ENCODE measurements around the gene PCDHGA11. TPM values are rescaled to one million over a fixed set of nuclear protein-coding genes. Genes with fewer than 3 reads are reported as not detected.
A peak's percentile ranks its signal among the peaks of the same experiment; 100 is the strongest.

PCDHGA11 gene
- total RNA-seq, 1 experiment from 2014 or later: 0.39 TPM

GRCh38 chr5:141382469-141383294, 38.2 kb upstream of the PCDHGA11 start, which contains the start of gene PCDHGA7:
Gene PCDHGA7 (plus strand): TSS chr5:141382742. CDS start chr5:141382900, 158 bp downstream.
- no peaks in the 10 kb centered on the region for H3K36me3 ChIP-seq (ENCODE audit: control insufficient read depth, insufficient read depth, low read length)
- POLR2A ChIA-PET: no interaction called here
- H3K9me3 ChIP-seq (ENCODE audit: control insufficient read depth, insufficient read depth, low read depth, low read length): no peaks in the 10 kb centered on the region
- in situ Hi-C loops (cut with HindIII; ENCODE audit: low pct_unique_long_range_greater_than_20kb, low sequenced_read_pairs): no loop called here
- intact Hi-C loops (cut with micrococcal nuclease; ENCODE audit: unreplicated experiment): no loop called here
- no peak within 1 kb of the TSS for H3K27ac ChIP-seq (ENCODE audit: low read length)
- peak within 1 kb of the TSS in 1 of 2 experiments; percentile 18; a peak in 1 of 4 replicates for H3K4me3 ChIP-seq (ENCODE audit: low read depth in 2 of 2, low read length in 2 of 2)
- DNase-seq (ENCODE audit: low read depth, low spot score) (no peak), ATAC-seq (no peak)
- no peak for TF ChIP-seq SIN3A (IDR thresholded peaks at IDR 0.05; ENCODE audit: borderline replicate concordance, insufficient read depth, low read depth, low read length)
- TF ChIP-seq CTCF (IDR thresholded peaks at IDR 0.05): no peak
- no peak for TF ChIP-seq TCF7L2 (IDR thresholded peaks at IDR 0.05; ENCODE audit: low read depth, low read length)
- TF ChIP-seq POLR2AphosphoS5 (IDR thresholded peaks at IDR 0.05; ENCODE audit: low read depth, low read length): no peak
- TF ChIP-seq REST (IDR thresholded peaks at IDR 0.05; ENCODE audit: insufficient read depth in 1 of 2, low read depth in 2 of 2, low read length in 1 of 2): no peak
- 0 out of 2 replicates have a peak, but pooled peaks cover 2% of the 10 kb centered on the region for H3K27me3 ChIP-seq (ENCODE audit: control insufficient read depth, insufficient read depth, low read length)
- CTCF ChIA-PET: no interaction called here
- no peaks in the 10 kb centered on the region for H3K4me1 ChIP-seq (ENCODE audit: control insufficient read depth, insufficient read depth, low read length)
- BruUV-seq (replicated peaks): no TSS peak

GRCh38 chr5:141383345-141383744, 37.5 kb upstream of the PCDHGA11 start:
- no peak overlapping the region; a peak in 1 of 4 replicates for H3K4me3 ChIP-seq (ENCODE audit: low read depth in 2 of 2, low read length in 2 of 2)

More at GRCh38 chr5:141383345-141383744, 37.5 kb upstream of the PCDHGA11 start:
- in situ Hi-C loops (cut with HindIII; ENCODE audit: low pct_unique_long_range_greater_than_20kb, low sequenced_read_pairs) (no loop called here), intact Hi-C loops (cut with micrococcal nuclease; ENCODE audit: unreplicated experiment) (no loop called here)
- 0 out of 2 replicates have a peak, but pooled peaks cover 2% of the 10 kb centered on the region for H3K27me3 ChIP-seq (ENCODE audit: control insufficient read depth, insufficient read depth, low read length)
- no peaks in the 10 kb centered on the region for H3K4me1 ChIP-seq (ENCODE audit: control insufficient read depth, insufficient read depth, low read length)
- no peak for DNase-seq (ENCODE audit: low read depth, low spot score)
- H3K27ac ChIP-seq (ENCODE audit: low read length): no peak overlapping the region
- no peaks in the 10 kb centered on the region for H3K36me3 ChIP-seq (ENCODE audit: control insufficient read depth, insufficient read depth, low read length)
- no TSS peak for BruUV-seq (replicated peaks)
- TF ChIP-seq REST (IDR thresholded peaks at IDR 0.05; ENCODE audit: insufficient read depth in 1 of 2, low read depth in 2 of 2, low read length in 1 of 2) (no peak), SIN3A (IDR thresholded peaks at IDR 0.05; ENCODE audit: borderline replicate concordance, insufficient read depth, low read depth, low read length) (no peak), CTCF (IDR thresholded peaks at IDR 0.05) (no peak), POLR2AphosphoS5 (IDR thresholded peaks at IDR 0.05; ENCODE audit: low read depth, low read length) (no peak), TCF7L2 (IDR thresholded peaks at IDR 0.05; ENCODE audit: low read depth, low read length) (no peak)
- H3K9me3 ChIP-seq (ENCODE audit: control insufficient read depth, insufficient read depth, low read depth, low read length): no peaks in the 10 kb centered on the region
- POLR2A ChIA-PET: no interaction called here
- CTCF ChIA-PET: no interaction called here
- no peak for ATAC-seq

Measured in Panc1 (cell line).